M059J (cell line): ENCODE results near the gene PCDH1. TPM values are rescaled to one million over a fixed set of nuclear protein-coding genes. Genes with fewer than 3 reads are reported as not detected.

Source experiments
- DNase-seq: peaks from one replicate; pipeline ENCODE4 v3.0.0-alpha.2; 2012; ENCODE audit warnings: low read depth
- total RNA-seq: library from RNA; depleted of rRNA; stranded (reverse); fragments of >200 nt; shearing (Covaris generic); gene quantifications from 2 replicates; pipeline ENCODE4 v1.2.3, GENCODE V29; 2014

Gene PCDH1
- total RNA-seq, 1 experiment from 2014 or later = 4.9 TPM

DNA sequence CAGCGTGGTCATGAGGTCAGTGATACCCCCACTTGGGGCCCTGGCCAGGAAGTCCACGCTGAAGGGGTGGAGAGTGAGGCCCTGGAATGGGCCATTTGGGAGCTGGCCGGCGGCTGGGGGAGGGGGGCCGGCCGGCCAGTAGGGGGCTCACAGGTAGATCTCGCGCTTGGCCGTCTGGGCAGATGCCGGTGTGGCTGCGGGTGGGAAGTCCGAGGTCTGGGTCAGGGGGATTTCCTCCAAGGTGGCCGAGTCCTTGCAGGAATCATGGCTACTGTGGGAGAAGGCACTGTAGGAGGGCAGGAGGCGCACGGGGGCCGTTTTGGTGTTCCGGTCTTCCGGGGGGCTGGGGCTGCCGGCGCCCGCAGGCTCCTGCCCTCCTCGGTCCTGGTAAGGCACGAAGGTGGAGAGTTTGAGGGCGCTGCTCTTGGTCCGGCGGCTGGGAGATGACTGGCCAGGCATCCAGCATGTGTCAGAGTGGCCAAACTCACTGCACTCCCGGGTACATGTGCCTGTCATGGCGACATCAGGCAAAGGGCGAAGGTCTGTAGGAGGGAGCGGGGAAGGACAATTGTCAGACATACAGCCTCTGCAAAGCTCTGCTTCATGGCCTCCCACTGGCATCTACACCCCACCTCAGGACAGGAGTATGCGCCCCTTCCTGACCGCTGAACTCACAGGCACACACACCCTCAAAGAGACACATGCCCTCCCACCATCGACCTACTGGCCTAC lies 24.1 kb downstream of the PCDH1 start:
- no peak for DNase-seq

DNA sequence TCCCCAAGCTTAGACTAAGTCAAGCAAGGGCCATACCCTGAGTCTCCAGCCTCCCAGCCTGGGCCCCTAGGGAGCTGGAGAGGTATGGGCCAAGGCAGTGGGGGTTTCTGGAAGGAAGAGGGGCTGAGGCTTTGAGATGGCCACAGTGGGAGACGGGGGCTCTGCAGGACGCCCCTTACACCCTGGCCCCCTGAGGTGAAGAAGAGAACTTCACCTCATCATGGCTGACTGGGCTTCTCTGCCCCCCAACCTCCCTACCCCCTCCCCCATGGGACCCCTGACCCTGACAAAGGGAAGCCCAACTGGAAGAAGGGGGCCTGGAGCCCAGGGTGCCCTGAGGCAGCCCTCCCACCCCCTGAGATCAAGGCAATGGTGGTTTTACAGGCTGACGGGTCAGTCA lies 25.8 kb downstream of the PCDH1 start:
- no peak for DNase-seq

DNA sequence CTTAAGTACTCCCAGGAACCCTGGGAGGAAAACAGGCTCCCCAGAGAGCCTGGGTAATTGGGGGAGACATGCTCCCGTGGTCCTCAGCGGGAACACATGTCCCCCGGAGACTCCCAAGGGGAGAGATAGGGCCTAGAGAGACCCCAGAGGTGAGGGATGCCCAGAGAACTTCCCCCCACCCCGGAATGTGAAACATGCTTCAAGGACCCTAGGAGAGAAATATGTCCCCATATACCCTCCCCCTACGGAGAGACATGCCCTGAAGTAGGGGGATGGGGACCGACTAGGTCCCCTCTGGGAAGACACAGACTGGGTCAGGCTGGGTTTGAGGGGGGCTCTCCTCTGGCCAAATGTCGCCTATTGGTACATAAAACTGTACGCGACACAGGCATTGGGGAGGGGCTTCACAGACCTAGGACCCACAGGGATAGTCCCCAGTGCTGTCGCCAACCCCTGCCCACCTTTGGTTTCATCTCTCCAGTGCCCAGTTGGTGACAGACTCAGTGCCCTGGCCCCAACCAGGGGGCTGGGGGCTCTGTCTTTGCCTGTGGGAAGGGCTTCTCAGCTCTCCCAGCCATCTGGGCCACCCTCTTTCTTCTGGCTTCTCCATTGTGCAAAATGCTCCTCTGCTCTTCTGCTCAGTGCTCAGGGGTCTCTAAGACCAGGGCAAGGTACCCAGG lies 26.9 kb downstream of the PCDH1 start:
- DNase-seq = no peak

DNA sequence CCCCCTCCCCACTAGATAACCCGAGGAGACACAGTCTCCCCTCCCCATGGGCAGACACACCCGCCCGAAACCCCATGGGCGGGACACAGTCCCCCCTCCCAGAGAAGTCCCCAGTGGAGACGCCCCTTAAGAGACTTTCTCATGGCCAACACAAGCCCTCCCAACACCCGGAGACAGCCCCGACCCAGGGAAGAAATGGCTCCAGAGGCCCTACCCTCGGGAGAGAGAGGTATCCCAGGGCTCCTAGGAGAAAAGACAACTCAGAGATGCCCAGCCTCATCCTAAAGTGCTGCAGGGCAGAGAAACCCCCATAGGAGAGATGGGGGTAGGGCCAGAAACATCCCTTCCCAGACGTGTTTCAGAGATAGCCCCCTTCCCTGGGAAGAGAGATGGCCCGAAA lies 27.4 kb downstream of the PCDH1 start:
- no peak for DNase-seq

DNA sequence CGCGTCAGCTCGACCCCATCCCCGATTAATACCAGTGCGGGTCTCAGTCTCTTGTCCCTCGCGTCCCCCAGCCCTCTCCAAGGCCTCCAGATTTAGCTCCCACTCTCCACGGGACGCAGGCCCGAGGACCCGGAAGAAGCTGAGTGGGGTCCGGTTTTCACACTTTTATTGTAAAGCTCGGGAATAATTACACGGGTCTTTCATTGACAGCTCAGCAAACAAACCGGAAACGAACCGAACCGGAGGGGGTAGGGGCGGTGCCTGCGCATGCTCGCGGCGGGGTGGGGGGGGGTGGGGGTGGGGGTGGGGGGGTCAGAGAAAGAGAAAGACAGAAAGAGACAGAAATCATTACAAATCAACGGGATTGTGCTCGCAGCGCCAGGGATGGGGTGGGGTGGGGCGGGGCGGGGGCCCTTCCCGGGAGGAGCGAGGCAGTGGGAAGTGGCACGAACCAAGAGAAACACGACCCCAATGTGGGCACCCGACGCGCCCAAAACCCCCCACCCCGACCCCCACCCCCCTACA lies 27.9 kb downstream of the PCDH1 start:
- peak; percentile 56 for DNase-seq

DNA sequence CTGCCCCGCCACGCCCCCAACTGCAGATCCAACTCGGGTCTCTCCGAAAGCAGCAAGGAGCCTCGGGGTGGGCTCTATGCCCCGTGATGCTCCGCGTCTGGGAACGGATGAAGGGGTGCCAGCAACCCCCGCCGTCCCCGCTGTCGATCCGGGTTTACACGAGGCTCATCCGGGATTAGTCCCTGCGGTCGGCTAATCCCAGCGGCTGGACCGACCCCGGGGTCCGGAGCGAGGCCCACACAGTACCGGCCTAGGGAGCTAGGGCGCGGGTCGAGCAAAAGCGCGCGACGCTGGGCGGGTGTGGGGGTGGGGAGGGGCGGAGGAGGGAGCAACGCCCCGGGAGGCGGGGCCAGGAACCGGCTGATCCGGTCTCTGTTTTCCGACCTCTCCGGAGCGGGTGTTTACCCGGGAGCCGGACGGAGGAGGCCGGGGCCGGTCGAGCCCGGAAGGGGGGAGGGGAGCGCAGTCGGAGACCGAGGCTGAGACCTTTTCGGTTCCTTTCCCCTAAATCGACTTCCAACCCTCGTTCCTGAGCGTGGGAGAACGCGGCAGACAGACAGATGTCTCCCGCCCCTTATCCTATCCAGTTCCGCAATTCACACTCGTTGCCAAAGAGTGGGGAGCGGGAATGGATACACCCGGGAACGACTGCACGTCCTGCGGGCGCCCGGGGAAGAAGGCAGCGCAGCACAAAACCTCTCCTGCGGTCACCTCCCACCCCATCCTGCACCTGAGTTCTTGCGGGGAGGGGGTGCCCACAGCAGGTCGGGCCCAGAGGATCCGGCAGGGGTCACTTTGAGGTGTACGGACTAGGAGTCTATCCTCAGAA lies 28.6 kb downstream of the PCDH1 start:
- DNase-seq = peak; percentile 78

DNA sequence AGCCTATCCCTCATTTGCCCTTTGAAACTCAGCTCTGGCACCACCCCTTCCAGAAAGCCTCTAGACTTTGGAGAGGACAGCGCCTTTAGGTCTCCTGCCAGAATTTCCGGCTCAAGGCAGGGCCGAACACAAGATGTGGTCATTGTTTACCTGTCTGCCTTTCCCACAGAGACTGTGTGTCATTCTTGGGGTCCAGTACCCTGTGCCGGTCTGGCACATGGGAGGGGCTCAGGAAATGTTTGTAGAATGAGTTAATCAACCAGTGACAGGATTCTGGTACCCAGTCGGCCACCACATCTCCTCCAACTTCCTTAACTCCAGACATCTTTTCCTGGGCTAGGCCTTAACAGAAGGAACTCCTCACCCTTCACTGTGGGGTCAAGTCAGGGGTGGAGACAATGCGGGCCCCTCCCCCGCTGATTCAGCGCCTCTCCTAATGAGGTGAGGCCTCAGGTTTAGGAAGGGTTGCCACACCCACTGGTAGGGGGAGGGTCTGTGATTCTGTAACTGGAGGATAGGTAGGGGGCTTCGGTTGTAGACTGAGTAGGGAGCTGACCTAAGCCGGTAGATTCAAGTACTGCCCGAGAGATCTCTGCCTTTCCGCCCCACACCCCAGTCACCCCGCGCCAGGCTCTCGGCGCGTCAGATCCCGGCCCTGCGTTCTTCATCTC lies 29.3 kb downstream of the PCDH1 start:
- DNase-seq = peak; percentile 99

DNA sequence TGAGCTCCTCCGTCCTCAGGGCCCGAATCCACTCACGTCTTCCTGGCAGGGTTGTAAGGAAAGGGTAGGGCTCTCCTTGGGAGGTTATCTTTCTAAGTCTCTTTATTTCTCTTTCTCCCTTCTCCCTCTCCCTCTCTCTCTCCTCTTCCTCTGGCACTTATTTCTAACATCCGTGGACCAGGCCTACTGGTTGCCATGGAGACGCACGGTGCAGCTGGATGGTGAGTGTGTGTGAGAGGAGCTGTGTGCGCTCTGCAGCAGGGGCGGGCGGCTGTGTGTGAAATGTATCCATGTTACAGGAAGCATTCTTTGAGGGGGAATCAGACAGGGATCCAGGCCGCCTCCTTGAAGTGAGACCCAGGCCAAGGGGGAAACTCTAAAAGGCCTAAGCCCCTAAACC lies 32.2 kb downstream of the PCDH1 start:
- peak; percentile 40 for DNase-seq

DNA sequence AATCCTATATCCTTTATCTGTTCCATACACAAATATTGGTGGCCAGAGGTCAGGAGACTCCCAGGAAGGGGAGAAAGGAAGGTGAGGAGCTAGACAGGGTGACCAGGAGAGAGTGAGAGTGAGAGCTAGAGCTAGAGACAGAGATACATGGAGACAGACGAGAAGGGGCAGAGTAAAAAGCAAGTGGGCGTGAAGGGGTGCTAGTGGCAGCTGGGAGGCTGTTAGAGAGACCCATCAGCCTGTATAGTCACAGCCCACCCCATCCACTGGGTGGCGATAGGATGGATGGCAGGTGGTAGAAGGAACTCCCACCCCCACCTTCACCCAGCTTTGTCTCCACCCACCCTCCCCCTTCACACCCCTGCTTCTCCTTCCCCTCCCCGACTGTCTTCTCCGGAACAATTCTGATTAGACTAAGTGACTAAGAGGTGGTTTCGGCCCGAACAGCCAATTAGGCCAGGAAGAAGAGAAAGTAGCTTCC lies 32.8 kb downstream of the PCDH1 start:
- DNase-seq = no peak

DNA sequence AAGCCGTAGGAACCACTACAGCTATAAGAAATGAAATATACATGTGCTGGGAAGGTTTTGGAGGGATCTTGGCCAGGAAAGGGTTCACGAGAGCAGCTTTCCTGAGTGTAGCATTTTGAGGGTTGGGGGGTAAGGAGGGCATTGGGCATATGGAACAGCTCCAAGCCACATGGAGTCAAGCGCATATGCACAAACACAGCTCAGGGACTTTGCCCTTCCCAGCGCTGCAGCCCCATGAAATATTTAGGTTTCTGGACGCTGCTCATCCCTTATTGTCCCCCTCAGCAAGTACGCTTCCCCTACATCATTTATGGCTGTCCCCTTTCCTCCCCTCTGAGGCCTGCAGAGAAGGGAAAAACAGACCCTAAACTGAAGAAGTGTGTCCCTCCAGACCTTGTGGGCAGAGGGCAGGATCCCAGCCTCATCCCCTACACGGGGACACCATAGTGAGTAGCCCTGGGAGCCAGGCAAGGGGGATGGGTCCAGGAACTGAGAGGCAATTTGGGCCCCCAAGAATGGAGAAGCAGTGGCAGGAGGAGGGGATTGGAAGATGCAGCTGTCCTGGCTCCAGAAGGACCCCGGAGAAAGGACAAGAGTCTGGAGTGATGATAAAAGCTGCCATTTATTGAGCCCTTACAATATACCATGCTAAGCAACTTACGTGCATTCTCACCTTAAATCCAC lies 33.7 kb downstream of the PCDH1 start:
- DNase-seq = no peak

DNA sequence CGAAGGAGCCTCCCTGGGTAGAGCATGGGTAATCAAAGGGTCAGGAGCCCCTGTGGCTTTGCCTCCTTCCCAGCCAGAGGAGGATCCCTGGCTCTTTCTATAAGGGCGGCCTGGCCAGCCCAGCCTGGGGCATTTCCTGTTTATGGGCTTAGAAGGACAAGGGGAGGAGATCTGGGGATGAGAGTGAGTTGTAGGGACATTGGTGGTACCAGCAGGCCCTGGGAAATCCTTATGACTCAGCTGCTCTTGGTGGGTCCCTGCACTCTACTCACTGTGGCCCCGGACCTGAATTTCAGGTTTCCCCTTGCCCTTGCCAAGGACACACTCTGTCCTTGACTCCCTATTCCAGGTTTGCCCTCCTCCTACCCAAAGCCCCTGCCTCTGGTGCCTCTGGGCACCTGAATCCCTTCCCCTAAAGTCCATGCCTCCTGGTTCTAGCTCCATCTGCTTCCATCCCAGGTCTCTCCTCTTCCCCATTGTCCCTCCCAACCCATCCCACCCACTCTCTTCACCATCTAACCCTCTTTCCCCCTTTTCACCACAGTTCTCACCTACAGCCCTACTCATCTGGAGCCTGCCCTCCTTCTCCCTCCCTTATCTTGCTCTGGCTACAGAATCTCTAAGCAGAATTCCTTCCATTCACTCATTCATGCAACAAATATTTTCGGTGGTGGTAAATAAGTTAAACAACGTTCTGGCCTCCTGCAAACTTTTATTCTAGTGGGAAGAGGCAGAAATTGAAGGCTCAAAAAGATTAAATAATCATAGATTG lies 34.9 kb downstream of the PCDH1 start:
- peak; percentile 85 for DNase-seq

DNA sequence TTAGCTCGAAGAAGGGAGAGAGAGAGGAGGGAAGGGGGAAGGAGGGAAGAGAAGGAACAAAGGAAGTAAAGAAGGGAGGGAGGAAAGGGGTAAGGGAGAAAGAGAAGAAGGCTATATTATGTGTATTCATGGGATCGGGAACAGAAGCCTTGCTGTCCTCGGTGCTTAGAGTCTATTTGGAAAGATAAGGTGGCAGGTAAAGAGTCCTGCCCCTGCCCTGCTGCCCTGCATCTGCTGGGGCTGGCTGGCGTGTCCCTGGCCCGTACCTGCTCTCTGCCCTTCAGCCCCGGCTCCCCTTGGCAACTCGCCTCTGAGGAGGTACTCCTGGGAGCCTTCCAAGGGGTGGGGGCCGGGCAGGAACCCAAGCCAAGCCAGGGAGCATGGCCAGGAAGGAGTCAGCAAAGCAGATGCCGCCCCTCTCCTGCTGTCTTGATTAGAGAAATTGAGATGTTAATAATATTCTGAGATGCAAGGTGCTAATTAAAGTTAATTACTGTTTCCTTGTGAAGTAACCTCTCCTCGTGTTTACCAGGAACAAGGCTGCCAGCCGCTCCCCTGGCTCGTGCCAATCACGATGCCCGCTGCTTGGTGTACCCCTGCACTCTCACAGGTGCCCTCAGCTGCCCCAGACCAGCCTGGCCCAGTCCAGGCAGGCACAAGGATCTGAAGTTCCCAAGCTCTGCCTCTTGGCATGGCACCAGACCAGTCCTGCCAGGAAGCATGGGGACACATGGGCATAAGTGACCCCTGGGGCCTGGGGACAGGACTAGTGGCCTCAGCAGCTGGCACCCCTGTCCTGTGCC lies 36.6 kb downstream of the PCDH1 start:
- DNase-seq = no peak

DNA sequence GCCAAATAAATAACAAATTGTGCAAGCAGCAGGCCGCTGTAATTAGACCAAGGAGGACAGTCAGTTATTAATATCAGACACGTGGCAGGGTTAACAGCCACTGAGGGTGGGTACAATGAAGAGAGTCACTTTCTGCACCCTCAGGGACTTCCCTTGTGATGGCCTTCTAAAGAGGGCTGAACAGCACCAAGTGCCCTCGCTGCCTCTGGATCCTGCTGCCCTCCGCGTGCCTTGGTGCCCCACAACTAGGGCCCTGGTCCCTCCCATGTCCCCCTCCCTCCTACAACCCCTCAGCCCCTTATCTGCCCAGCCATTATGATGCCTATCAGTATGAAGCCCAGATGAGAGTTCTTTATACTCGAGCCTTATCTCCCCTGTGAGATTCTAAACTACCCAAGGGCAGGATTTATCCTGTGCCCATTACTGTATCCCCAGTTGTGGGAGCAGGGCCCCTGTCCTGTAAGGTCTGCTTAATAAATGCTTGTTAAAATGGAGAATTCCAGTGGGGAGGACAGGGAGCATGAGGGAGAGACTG lies 37.3 kb downstream of the PCDH1 start:
- DNase-seq = no peak

DNA sequence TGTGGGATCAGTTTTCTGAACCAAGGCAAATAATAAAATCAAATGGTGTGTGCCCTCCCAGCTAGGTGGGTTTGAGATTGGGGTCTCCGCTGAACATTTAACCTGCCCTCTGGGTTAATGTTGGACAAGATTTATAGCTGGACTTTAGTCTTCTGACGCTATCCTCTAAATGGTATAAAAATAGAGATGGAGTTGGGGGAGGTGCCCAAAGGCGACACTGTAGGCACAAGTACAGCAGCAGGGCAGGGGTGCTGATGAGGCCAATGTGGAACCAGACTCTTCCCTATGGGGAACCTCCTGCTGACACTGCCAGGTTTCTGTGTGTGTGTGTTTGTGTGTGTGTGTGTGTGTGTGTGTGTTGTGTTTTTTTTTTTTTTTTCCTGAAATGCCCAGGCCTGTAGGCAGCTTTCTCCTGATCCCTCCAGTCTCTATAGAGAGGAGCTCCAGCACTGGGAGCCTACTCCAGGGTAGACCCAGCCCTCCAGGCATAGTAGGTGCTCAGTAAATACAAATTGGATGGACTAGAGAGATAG lies 37.9 kb downstream of the PCDH1 start:
- DNase-seq = no peak

DNA sequence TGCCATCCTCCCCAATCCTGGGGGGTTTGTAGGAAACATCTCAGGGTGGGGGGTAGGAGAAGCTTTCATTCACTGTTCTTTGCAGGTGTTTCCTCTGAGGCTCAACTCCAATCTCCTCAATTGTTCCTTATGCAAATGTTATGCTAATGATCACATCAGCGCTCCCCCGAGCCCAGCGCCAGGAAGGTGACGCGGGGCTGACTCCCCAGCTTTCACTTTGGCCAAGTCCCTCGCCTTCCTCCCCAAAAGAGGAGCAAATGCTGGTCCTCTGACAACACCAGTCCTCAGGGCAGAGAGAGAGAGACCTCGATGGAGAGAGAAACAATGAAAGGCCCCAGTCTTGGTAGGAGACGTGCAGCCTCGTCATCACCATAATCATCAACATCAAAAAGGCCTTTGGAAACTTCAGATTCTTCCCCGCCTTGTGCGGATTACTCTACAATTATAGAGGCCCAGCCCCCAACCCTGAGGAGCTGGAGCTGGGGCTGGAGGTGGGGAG lies 39.1 kb downstream of the PCDH1 start:
- DNase-seq = peak; percentile 74

DNA sequence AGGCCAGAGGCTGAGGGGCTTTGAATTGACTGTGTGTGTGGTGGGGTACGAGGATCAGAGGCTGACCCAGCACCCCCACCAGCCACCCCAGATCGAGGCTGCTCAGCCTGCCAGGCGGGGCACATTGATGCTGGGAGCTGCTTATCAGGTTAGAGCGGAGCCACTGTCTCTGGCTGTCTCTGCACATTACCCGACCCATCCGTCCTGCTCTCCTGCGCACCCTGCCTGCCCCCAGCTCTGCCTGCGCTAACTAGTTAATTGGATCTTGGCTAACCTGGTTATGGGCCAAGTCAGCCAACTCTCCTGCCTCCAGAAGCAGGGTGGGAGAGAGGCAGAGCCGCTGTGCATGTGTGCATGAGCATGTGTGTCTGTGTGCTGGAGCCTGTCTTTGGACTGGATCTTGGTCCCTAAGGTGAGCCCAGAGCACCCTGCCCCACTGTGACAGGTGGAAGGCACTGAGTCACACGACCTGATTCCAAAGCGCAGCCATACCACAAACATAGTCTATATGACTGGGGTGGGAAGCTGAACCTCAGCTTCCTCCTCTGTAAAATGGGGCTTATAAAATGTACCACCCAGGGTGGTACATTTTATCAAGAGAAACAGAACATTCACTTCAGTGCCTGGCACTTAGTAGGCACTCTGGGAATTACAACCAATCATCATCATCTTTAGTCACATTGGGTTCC lies 39.7 kb downstream of the PCDH1 start:
- no peak for DNase-seq

DNA sequence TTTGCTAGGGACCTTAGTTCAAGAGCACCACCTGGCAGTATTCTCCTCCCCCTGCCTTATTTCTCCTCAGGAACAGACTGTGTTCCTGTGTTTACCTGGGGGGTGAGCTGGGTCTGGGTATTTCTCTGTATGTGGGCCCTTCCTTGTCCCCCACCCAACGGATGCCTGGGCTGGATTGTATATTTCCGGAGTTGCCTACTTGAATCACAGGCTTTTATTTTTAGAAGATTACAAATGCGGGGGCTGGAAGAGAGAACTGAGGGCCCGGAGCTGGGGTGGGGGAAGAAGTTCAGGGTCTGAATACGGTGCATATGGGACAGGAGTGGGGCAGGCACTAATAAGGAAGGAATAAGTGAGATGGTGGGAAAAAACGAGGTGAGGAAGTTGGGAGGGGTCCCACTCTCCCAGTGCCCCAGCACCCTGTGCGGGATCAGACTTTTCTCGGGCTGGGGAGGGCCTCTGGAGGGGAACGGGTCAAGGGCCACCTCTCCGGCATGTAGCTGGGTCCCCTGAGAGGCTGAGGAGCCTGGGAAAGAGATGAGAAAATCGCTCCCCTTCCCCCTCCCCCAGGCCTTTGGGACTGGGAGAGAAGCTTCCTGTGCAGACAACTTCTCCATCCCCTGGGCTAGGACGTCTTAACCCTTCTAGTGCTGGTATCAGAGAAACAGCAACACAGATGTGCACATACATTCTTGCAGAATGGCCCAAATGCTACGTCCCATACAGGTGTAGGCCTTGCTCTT lies 42.1 kb downstream of the PCDH1 start:
- DNase-seq = no peak
